ENCODE measurements around the gene TOM1L2.

Gene TOM1L2

GRCh38 chr17:17826342-17826713, 145.9 kb downstream of the TOM1L2 start:
- DNase-seq (ENCODE audit: low spot score): no peak
- CTCF ChIA-PET: interaction anchor here (0.6 to 0.9 kb wide), 2 partner anchors 34 to 207 kb away, joined by 3 to 6 read pairs; no protein-coding TSS in a partner anchor
- no peak for TF ChIP-seq CTCF (conservative IDR thresholded peaks at IDR 0.05; ENCODE audit: low read depth)
- H3K27ac ChIP-seq: peak overlapping the region; percentile 97
- POLR2A ChIA-PET (ENCODE audit: low non-redundant PET): interaction anchor here (0.8 kb wide), 1 partner anchor 10 kb away, joined by 8 read pairs; the partner anchor contains the start of gene SREBF1

- no peak for DNase-seq (ENCODE audit: low spot score)
- CTCF ChIA-PET: interaction anchor here (0.5 kb wide), 1 partner anchor 8 kb away, joined by 3 read pairs; no protein-coding TSS in a partner anchor
- TF ChIP-seq CTCF (conservative IDR thresholded peaks at IDR 0.05; ENCODE audit: low read depth): no peak
- POLR2A ChIA-PET (ENCODE audit: low non-redundant PET): no interaction called here
- H3K27ac ChIP-seq: peak overlapping the region; percentile 97
Measured at GRCh38 chr17:17824783-17825614, 147.2 kb downstream of the TOM1L2 start.

- CTCF ChIA-PET: interaction anchor here (0.5 kb wide), 1 partner anchor 9 kb away, joined by 3 read pairs; no protein-coding TSS in a partner anchor
- H3K27ac ChIP-seq: peak overlapping the region; percentile 97
- POLR2A ChIA-PET (ENCODE audit: low non-redundant PET): interaction anchor here (0.5 kb wide), 1 partner anchor 13 kb away, joined by 9 read pairs; no protein-coding TSS in a partner anchor
Measured at GRCh38 chr17:17824119-17824782, 147.9 kb downstream of the TOM1L2 start.

GRCh38 chr17:17823433-17824118, 148.6 kb downstream of the TOM1L2 start:
- peak overlapping the region; percentile 97 for H3K27ac ChIP-seq
- ChIA-PET CTCF (no interaction called here), POLR2A (ENCODE audit: low non-redundant PET) (interaction anchor here (0.5 kb wide), 1 partner anchor 13 kb away, joined by 9 read pairs; no protein-coding TSS in a partner anchor)
- no peak for TF ChIP-seq CTCF (conservative IDR thresholded peaks at IDR 0.05; ENCODE audit: low read depth)
- DNase-seq (ENCODE audit: low spot score): peak; percentile 98

More at GRCh38 chr17:17824119-17824782, 147.9 kb downstream of the TOM1L2 start:
- DNase-seq (ENCODE audit: low spot score): no peak
- no peak for TF ChIP-seq CTCF (conservative IDR thresholded peaks at IDR 0.05; ENCODE audit: low read depth)

- TF ChIP-seq CTCF (conservative IDR thresholded peaks at IDR 0.05; ENCODE audit: low read depth): no peak
- DNase-seq (ENCODE audit: low spot score): no peak
- POLR2A ChIA-PET (ENCODE audit: low non-redundant PET): interaction anchor here (0.8 kb wide), 1 partner anchor 15 kb away, joined by 3 read pairs; no protein-coding TSS in a partner anchor
- CTCF ChIA-PET: interaction anchor here (0.6 to 1.5 kb wide), 3 partner anchors 10 to 201 kb away, joined by 3 to 7 read pairs (median 5); no protein-coding TSS in a partner anchor
- H3K27ac ChIP-seq: peak overlapping the region; percentile 97
Measured at GRCh38 chr17:17822616-17823015, 149.6 kb downstream of the TOM1L2 start.
